NCI-H748 (cell line): Measurements from ENCODE around the gene ROBO1.
A peak's percentile ranks its signal among the peaks of the same experiment; 100 is the strongest.

ENCODE experiments used
- DNase-seq: peaks from one replicate; lab custom pipeline; 2025; ENCODE audit not compliant: unreplicated experiment; lab: John Stamatoyannopoulos, UW

Gene ROBO1

DNA sequence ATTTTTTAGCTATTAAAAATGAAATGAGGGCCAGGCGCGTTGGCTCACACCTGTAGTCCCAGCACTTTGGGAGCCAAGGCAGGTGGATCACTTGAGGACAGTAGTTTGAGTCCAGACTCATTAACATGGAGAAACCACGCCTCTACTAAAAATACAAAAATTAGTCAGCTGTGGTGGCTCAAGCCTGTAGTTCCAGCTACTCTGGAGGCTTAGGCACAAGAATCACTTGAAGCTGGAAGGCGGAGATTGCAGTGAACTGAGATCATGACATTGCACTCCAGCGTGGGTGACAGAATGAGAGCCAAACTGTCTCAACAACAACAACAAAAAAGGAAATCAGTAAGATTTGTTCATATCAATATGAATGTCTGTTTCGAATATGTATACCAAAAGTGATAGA, 517.1 kb downstream of the ROBO1 start:
- DNase-seq: no peak

DNA sequence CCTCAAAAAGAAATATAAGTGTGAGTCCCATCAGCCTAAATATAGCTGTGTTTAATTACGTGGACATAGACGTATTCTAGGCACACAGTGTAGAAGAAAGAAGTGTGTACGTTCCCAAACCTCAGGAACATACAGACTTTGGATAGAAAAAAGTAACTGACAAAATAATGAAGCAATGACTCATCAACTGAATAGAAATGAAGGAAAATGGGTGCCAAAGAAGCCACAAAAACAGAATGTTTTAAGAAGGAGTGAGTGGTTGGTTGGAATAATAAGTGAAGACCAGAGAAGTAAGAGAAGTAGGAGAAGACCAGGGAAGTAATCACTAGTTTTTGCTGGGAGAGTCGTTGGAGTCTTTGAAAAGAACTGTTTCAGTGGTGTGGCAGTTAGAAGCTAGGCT, 518.1 kb downstream of the ROBO1 start:
- no peak for DNase-seq

DNA sequence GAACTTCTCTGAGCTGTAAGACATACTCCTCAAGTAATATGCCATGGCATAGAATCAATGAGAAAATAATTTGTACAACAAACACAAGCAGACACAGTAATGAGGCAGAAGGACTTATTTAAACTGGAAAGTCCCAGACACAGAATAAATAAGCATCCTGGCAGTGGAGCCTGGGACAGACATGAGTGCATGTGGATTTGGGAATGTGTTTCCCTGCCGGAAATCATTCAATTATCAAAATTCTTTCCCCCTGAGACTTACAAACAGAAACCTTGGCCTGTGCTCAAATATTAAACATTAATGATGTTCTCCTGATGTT, 520.1 kb downstream of the ROBO1 start:
- DNase-seq: no peak

DNA sequence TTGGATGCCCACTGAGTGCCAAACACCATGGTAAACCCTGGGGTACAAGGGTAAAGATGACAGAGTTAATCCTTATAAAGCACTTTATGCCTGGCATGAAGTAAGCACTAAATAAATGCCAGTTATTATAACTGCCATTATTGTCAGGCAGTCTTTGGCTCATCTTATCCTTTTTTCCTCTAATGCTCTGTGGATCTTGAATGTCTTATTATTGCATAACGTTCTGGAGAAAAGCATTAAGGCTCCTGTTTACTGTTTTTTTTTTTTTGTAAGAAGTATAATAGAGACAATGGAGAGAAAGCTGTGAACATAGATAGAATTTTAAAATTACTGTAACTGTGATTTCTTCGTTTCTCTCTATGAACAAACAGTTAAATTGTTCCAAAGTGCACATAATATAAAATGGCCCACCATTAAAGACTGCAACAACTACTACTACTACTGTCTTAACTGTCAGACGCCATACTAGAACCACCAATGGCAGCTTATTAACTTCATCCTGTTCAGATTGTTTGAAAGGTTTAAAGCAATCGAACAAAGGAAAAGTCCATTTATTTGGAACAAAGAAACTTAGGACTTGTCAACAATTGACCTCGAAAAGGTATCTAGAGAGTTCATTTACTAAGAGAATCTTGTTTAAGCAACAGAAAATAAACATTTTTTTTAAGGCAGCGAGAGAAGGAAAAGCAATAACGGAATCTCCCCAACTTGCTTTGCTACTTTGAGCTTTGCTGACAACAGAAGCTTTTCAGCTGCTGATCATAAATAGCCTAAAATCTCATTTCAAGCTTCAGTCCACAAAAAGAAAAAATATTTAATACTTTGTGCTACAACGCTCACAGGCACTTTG, 520.7 kb downstream of the ROBO1 start:
- no peak for DNase-seq

DNA sequence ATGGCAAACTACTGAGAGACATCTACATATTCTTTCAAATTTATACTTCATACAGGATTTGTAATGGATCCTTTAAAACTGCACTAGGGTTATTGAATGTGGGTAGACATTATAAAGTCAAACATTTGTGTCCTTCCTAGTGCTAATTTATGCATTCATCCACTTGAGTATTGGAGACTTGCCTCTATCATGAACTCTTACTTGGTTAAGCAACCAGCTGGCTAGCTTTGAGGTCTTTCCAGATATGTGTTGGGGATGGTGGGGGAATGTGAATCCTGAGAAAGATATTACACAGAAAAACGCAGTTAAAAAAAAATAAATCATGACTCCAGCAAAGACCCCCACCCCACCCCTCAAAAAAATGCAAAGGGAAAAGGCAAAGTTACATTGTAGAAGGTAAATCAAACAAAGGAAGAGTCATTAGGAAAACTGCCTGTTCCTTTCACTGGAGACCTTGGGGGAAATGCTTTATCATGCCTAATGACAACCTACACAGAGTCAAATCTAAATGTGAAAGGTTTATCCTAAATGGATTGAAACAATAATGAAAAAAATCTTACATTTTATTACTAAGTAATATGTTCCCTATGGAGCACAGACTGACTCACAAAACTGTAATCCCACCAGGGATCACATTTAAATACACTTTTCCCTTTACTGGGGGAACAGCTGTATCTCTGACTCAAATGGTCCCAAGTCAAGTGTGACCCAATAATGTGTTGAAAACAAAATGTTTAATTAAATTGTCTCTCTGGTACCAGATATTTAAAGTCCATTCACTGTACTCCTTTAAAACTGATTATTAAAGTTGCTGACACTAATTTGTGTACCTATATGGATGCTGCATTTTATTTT, 522.3 kb downstream of the ROBO1 start:
- DNase-seq: no peak

DNA sequence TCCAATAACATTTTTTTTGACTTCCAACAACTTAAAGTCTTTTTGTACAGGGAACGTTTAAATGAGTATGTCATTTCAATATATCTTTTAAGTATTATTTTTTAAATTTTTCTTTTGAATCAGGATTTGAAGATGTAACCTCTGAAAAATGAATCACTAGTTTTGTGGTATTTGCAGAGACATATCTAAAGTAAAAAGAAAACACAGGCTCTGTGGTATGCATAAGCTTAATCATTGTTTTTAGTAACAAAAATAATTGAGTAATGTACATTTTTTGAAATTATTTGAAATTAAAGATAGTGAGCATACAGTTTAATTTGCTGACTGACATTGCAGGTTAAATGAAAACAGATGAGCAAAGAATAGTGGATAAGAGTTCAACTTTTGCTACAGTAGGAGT, 531.3 kb downstream of the ROBO1 start:
- DNase-seq: no peak

DNA sequence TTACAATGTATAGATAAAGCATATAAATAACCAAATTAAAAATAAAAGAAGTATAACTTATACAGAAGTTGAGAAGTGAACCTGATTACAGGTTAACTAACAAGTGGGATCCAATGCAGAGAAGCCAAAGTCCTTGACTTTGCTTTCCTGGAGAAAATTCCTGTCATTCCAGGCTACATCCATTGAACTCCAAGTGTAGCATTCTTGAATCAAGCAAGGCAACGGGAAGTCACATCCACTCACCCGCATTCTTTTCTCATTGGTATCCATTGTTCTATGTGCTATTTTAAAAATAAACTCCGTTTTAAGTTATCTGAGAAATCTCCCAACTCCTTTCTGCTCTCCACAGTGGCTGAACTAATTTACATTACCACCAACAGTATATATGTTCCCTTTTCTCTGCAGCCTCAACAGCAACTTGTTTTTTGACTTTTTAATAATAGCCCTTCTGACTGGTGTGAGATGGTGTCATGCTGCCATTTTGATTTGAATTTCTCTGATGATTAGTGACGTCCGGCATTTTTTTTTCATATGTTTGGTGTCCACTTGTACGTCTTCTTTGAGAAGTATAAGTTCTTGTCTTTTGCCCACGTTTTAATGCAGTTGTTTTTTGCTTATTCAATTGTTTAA, 534.3 kb downstream of the ROBO1 start:
- DNase-seq: no peak

DNA sequence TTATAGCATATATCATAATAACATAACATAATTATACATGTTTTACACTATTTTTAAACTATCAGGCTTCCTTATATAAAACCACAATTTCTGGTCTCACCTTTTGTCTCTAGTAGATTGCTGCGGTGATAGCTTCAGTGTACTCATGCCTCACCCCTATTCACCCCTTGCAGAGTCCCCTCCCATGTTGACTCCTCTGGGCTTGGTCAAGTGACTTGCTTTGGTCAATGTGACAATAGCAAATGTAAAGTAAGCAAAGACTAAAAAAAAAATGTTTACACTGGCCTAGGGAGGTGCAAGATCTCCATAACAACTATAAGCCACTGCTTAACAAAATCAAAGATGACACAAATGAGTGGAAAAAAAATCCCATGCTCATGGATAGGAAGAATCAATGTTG, 537.5 kb downstream of the ROBO1 start:
- DNase-seq: peak; percentile 12

DNA sequence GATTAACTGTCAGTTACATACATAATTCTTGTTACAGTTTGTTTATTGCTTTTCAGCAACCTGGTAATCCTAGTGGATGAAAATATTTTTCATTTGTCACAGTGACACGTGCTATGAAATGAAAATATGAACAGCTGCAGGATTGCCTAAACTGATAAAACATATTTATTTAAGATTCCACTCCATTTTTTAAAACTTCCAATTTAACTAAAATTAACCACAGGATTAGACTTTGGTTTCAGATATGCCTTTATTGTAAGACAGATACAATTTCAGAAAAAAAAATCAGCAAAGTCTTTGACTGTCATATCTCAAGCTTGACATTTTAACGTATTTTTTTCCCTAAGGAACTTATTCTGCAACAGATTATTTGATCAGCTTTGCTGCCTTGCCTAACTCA, 550.7 kb downstream of the ROBO1 start:
- no peak for DNase-seq

DNA sequence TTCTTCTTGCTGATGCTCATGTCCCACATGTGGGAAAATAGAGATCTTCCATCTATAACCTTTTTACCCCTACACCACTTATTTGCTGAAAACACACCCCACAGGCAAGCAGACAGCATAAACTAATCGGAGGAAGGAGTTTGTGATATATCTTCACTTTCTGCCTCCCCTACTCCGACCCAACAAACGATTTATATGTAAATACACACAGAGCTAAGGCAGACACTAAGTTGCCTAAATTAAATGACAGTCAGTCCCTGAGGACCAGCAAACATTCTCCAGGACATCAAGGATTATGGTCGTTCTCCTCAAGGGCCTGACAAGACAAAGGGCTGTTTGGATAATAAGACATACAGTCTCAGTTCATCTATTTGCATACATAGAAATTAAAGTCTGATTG, 552.5 kb downstream of the ROBO1 start:
- no peak for DNase-seq

DNA sequence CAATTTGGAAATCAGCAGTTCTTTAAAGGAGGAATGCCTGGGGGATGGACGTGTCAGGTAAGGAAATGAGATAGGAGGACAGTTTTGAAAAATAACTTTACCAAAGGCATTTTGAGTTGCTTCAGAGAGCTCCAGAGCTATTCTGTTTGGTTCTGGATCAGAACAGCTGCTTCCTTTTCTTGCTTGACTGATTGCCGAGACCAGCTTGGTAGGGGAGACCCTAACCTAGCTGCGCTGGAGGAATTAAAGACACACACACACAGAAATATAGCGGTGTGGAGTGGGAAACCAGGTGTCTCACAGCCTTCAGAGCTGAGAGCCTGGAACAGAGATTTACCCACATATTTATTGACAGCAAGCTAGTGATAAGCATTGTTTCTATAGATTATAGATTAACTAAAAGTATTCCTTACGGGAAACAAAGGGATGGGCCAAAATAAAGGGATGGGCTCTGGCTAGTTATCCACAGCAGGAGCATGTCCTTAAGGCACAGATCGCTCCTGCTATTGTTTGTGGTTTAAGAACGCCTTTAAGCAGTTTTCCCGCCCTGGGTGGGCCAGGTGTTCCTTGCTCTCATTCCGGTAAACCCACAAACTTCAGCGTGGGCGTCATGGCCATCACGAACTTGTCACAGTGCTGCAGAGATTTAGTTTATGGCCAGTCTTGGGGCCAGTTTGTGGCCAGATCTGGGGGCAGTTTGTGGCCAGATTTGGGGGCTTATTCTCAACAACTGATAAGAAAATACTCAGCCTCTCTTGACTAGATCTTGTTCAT, 556.0 kb downstream of the ROBO1 start:
- DNase-seq: no peak

DNA sequence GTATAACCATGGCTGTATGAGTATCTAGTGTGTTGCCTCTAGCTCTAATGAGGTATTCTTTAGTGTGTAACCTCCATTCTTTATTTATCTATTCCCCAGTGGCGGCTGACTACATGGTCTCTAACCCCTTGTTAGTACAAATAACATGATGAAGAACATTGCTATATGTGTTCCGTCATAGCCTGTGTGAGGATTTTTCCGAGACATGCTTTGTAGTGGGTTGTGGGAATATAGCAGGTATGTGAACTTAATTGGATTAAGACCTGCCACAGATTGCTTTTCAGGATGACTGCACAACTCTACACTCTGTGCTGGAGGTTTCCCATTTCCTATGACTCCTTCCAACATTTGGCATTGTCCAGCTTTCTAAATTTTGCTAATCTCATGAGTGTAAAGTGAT, 563.4 kb downstream of the ROBO1 start:
- no peak for DNase-seq

DNA sequence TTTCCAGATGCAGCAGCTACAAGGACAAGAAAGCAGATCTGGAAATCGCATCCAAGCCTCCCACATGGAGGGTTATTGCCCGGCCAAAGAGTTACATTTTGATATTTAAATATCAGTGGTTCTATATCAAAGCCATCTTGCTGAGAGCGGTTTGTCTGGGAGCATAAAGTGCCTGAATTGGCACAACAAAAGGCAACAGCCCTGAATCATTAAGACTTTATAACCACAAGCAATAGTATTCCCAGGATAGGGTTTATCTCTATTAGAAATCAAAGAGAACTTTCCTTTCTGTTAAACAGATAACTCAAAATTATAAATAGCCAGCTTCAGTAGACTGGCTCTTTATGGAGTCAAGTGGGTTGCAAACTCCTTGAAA, 564.7 kb downstream of the ROBO1 start:
- DNase-seq: no peak

DNA sequence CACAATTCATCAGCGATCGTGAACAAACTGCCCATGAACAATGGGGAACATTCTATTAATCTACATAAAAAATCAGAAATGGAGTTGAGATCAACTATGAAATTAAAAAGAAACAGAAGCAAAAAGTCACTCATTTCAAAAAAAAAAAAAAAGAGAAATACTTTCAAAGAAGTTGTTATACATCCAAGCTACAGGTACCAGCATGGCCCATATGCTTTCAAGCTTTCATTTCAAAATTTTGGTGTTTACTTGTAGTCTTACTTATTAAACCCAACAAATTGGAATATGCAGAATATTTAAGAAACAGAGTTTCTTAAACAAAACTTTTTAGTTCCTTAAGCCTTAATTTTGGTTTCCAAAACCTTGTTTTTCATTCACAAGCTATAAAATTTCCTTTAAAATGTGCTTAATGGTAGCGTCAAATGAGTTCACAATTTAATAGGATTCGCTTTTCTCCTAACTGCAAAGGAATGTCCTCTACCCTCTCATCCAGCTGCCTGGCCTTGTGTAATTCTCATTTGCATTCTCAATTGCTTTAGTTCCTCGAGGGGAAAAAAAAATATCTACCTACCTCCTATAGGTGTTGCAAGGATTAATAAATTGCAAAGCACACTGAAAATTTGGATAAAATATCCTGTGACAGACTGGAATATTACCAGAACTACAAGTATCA, 565.2 kb downstream of the ROBO1 start:
- no peak for DNase-seq

DNA sequence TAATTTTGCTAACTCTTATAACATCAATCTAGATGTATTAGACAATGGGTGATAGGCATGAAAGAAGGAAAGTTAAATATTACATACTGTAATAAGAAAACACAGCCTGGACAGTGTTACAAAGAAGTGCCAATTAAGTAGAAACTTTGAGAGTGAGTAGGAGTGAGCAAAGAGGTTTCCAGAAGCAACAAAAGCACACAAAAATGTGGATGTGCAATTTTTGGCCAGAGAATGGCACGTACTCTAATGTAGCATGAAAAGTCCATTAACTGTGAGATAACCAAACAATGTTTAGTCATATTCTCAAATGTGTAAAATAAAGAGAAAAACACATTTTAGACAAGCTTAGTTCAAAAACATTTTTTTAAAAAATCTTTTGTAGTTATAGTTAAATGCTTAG, 567.3 kb downstream of the ROBO1 start:
- DNase-seq: no peak

DNA sequence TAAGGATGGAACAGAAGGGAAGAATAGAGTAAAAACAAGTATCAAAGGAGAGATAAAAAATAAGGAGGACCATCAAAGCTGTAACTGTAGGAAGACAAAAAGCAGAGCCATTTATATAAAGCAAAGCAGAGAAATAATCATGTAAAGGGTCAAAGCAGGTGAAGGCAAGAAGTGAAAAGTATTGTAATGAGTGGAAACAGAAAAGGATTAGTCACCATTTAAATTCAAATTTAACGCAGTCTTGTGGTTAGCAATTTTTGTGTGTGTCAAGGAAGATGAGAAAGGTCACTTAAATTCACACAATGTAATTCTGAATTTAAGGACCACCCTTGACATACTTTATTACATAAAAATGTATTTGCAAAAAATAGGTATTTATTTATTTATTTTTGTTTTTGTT, 567.8 kb downstream of the ROBO1 start:
- DNase-seq: no peak

DNA sequence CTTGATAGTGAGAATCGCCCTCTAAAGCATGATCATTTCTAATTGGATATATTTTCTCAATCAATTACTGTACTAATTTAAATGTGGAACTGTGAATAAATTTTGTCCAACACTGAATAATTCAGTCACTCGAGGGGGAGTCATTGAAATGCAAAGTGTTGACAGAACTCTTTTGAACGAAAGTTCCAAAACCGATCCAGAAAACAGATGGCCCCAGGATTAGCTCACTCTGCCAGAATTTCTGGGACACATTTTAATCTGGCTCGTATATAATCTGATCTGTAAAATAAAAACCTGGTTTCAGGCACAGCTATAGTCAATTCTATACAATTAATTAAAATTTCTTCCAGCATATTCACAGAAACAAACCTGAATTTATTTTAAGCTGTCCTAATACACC, 580.4 kb downstream of the ROBO1 start:
- DNase-seq: no peak

DNA sequence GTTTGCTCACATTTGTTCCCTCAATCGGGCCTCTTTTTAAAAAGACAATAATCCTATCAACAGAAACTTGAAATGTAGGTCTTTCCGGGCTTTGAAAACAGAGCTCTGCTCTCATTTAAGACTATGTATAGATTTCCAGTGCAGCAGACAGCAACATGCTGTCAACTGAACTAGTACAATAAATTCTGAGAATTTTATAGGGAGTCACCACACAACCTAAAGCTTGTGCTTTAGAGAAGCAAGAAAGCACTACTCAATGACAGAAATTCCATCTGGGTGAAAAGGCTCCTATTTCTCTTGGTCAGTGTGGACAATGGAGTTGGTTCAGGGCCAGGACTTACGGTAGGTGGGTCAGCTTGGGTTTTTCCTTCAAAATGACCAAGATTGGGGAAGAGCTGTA, 583.5 kb downstream of the ROBO1 start:
- peak; percentile 2 for DNase-seq

DNA sequence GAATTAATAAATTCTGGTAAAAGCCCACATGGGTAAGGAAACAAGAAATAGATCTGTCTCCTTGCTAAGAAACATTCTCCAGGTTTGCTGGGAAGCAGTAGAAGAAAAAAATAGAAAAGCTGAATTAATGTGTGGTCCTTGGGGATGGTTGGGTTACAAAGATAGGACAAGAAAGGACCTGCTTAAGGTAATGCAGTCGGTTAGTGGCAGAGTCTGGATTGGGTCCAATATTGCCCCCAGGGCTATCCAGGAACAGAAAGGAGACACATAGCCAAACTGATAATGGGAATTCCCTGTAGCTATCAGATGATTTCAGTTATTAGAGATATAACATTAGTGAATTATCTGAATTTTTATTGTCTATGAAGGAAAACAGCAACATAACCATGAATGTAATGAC, 584.3 kb downstream of the ROBO1 start:
- DNase-seq: no peak

DNA sequence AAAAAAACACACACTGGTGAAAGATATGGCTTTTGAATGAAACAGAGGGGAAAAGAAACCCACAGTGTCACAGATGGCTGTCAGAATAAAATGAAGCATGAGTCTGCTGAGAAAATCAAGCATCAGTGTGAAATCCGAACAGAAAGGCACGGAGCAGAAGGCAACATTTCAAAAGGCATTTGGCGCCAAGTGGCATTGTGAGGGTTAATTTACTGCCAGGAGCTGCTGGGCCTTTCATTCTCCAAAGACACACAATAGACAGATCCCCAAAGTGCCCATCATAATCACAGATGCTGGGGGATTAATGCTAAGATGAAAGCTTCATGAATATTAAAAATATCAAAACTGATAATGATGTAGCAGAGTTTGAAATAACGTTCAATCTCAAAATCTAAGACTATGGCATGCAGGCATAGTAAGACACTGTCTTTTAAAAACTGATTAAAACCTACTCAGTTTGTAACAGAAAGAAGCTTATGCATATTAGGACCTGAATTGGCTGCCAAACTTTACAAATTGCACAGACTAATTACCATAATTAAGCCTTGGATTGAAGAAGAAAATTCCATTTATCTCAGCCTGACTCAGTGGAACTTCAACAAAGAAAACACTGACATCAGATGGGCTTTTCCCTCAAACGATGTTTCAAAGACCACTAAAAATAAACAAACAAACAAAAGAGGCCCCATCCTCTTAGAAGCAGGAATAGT, 589.2 kb downstream of the ROBO1 start:
- peak; percentile 3 for DNase-seq
